Glomerular endothelial cell (primary cell): ENCODE results near the gene CELF2. TPM values are rescaled to one million over a fixed set of nuclear protein-coding genes. Genes with fewer than 3 reads are reported as not detected.

Experiments used
- DNase-seq: peaks from one replicate; pipeline ENCODE4 v3.0.0-alpha.2; 2011; ENCODE audit warnings: low read depth, low spot score; ENCODE audit errors: extremely low read depth
- total RNA-seq: library from RNA; depleted of rRNA; stranded (reverse); fragments of >200 nt; gene quantifications from 2 replicates; pipeline ENCODE4 v1.2.3, GENCODE V29; 2015

The CELF2 gene
- total RNA-seq, 1 donor from 2014 or later, result 31.3 TPM

- DNase-seq, result no peak
These were observed 14.0 kb upstream of the CELF2 start for GRCh38 chr10:11003679-11004078.

GRCh38 chr10:11004144-11005077 lies 13.3 kb upstream of the CELF2 start:
- DNase-seq, result no peak

- DNase-seq, result no peak
These were observed 11.8 kb upstream of the CELF2 start for GRCh38 chr10:11005725-11006427.

- no peak for DNase-seq
These were observed 11.2 kb upstream of the CELF2 start for GRCh38 chr10:11006428-11006825.

GRCh38 chr10:11007476-11008020 lies 10.1 kb upstream of the CELF2 start:
- DNase-seq, result no peak

- DNase-seq, result no peak
These were observed 8.0 kb upstream of the CELF2 start for GRCh38 chr10:11009471-11010308.

- DNase-seq, result no peak
These were observed 7.1 kb upstream of the CELF2 start for GRCh38 chr10:11010582-11010981.

- no peak for DNase-seq
These were observed 6.2 kb upstream of the CELF2 start for GRCh38 chr10:11011436-11011835.

- DNase-seq, result no peak
These were observed 5.7 kb upstream of the CELF2 start for GRCh38 chr10:11011984-11012383.

- DNase-seq, result no peak
These were observed 5.0 kb upstream of the CELF2 start for GRCh38 chr10:11012421-11013295.

- no peak for DNase-seq
These were observed 3.8 kb upstream of the CELF2 start for GRCh38 chr10:11013836-11014235.

- DNase-seq, result no peak
These were observed 2.8 kb upstream of the CELF2 start for GRCh38 chr10:11014671-11015445.

GRCh38 chr10:11015446-11015934 lies 2.2 kb upstream of the CELF2 start:
- no peak for DNase-seq

GRCh38 chr10:11017000-11017569 lies 587 bp upstream of the CELF2 start:
- DNase-seq, result no peak

GRCh38 chr10:11018432-11018841 lies 765 bp downstream of the CELF2 start:
- DNase-seq, result no peak

GRCh38 chr10:11018855-11019631 lies 1.4 kb downstream of the CELF2 start:
- no peak for DNase-seq

- no peak for DNase-seq
These were observed 2.3 kb downstream of the CELF2 start for GRCh38 chr10:11019724-11020547.
